Fibroblast of pulmonary artery (primary cell): ENCODE data around the gene B4GALNT4.
A peak's percentile ranks its signal among the peaks of the same experiment; 100 is the strongest.
"Not testable (repeated sequence)": the region's sequence is repeated elsewhere in the genome, so short reads cannot be mapped to it uniquely, and the experiment has no call there.

Source experiments
- DNase-seq: peaks from one replicate; pipeline ENCODE4 v3.0.0-alpha.2; 2010; ENCODE audit warnings: low read depth
- H3K4me3 ChIP-seq: replicated peaks from 2 replicates; pipeline ENCODE4 v1.5.1; 2011; ENCODE audit warnings: low read depth, mild to moderate bottlenecking, control low read depth, low read length, moderate library complexity
- TF ChIP-seq, protein P1 (sequence below): IDR thresholded peaks from 2 replicates; pipeline ENCODE4 v1.5.1; 2011; ENCODE audit warnings: mild to moderate bottlenecking, control low read depth, low read length, inconsistent platforms; ENCODE audit errors: missing control alignments

B4GALNT4 gene

DNA sequence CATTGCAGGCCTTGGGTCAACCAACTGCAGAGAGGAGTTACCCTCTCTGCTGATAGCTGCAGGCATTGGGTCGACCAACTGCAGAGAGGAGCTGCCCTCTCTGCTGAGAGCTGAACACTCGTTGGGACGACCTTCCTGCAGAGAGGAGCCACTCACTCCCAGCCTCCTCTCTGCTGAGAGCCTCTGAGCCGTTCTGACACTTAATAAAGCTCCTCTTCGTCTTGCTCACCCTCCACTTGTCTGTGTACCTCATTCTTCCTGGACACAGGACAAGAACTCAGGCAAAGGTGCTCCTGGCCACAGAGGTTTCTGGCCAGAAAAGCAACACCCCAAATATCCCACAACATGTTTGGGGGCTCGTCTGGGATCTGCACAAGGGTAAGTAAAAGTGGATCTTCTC is 17.2 kb downstream of the B4GALNT4 start:
- TF ChIP-seq, protein P1, sequence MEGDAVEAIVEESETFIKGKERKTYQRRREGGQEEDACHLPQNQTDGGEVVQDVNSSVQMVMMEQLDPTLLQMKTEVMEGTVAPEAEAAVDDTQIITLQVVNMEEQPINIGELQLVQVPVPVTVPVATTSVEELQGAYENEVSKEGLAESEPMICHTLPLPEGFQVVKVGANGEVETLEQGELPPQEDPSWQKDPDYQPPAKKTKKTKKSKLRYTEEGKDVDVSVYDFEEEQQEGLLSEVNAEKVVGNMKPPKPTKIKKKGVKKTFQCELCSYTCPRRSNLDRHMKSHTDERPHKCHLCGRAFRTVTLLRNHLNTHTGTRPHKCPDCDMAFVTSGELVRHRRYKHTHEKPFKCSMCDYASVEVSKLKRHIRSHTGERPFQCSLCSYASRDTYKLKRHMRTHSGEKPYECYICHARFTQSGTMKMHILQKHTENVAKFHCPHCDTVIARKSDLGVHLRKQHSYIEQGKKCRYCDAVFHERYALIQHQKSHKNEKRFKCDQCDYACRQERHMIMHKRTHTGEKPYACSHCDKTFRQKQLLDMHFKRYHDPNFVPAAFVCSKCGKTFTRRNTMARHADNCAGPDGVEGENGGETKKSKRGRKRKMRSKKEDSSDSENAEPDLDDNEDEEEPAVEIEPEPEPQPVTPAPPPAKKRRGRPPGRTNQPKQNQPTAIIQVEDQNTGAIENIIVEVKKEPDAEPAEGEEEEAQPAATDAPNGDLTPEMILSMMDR, result no peak
- DNase-seq, result no peak
- no peak overlapping the region for H3K4me3 ChIP-seq

DNA sequence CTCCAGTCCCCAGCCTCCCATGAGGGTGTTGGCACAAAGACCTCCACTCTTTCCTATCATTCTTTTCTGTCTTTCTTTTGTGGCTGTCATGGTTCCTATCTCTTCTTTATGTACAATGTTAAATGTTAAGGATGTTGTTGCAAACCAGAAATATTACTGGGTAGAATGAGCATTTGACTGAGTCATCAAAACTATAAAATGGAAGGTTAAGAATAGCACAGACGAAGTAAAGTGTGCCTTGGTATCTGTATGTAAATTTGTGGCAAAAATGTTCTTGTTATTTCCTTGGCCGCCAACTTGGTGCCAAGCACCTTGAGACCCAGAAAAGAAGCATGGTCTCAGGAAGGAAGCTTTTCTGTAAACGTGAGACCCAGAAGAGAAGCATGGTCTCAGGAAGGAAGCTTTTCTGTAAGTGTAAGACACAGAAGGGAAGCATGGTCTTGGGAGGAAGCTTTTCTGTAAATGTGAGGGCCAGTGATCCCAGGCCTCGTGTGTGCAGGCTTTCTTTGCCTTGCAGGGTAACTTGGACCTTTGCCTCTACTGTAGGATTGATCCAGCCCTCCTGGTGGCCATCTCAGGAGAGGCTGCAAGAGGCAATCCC is 18.0 kb downstream of the B4GALNT4 start:
- no peak overlapping the region for H3K4me3 ChIP-seq
- TF ChIP-seq, protein P1, result peak; percentile 1
- no peak for DNase-seq

DNA sequence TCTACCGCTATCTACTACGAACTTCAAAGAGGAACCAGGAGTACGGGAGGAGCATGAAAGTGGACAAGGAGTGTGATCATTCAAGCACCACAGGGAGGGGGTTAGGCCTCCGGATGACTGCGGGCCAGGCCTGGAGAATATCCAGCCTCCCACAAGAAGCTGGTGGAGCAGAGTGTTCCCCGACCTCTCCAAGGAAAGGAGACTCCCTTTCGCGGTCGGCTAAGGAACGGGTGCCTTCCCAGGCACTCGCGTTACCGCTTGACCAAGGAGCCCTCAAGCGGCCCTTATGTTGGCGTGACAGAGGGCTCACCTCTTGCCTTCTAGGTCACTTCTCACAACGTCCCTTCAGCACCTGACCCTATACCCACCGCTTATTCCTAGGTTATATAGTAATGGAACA is 20.1 kb downstream of the B4GALNT4 start:
- DNase-seq, H3K4me3 ChIP-seq: not testable (repeated sequence)

DNA sequence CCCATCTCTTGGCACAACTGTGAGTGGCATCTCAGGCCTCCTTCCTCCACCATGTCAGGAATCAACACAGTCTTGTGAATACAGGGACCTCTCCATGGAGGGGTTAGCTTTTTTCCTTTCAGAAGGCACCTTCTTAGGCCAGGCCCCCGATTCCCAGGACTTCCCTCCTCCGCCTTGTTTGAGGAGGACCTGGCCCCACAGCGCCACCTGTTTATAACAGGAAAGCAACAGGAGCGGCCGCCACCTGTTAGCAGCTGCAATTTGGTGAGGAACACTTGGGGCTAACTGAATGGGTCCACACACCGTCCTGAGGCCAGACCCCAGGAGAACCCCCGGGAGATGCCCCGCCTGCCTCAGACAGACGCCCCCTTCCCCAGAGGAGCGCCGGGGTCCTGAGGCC is 20.9 kb downstream of the B4GALNT4 start:
- DNase-seq, result no peak
- H3K4me3 ChIP-seq, result no peak overlapping the region
- TF ChIP-seq, protein P1, result no peak

DNA sequence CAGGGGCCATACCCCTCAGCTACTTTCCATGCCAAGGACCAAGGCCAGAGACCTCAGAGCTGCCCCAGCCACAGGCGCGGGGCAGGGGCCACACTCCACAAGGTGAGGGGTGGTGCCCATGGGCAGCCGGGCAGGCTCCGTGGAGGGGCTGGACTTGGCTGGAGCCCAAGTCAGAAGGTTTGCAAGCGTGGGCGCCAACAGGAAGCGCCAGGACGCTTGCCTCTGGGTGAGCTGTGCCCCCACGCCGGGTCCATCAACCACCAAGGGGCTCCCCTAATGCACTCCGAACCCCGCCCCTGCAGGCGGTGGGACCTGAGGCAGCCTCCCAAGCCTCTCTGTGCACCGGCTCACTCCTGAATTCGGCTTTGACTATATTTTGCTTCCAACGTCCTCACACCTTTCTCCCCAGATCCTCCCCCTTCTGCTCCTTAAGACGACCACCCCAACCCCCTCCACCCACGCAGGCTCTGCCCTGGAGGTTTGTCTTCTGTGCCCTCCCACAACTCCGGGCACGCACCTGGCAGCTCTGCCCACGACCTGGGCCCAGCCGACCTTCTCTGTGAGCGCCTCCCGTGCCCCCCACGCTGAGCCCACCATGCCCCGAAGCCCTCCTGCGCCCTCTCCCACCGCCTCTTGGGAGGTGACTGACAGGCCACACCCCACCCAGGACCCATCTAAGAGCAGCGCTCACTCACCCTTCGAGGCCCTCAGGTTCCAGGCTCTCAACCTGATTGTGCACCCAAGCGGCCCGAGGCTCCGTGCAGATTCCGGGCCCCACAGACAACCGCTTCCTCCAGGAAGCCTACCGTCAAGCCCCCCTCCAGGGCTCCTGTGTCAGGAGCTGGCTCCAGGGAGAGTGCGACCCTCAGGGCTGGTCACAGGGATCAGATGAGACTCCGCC is 22.1 kb downstream of the B4GALNT4 start:
- H3K4me3 ChIP-seq, result no peak overlapping the region
- DNase-seq, result no peak
- TF ChIP-seq, protein P1, result no peak

DNA sequence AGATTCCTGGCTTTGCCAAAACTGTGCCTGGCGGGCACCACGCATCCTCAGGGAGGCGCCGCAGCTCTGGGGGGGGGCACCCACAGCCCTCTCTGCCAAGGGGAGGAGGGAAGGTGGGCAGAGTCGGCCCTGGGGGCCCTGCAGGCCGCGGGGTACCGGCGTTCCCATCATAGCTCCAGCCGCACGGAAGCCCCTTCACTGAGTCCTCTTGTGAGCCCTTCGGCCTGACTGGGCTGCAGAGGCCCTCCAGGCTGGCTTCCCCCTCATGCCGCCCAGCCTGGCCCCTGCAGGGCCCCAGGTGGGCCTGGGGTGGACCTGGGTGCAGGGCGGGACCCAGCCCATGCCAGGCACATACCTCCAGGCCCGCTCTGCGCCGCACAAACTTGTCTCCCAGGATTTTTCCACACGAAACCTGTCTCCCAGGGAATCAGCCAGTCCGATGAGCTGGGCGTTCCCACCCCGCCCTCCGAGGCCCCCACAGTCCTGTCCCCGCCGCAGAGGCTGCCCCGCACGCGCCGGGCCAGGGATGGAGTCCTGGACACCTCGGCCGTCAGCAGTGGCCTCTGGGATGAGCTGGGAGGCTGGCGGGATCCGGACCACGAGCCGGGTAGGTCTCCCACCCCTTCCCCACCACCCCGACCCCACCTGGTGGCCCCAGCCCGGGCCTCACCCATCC is 22.9 kb downstream of the B4GALNT4 start:
- DNase-seq, result no peak
- TF ChIP-seq, protein P1, result no peak
- no peak overlapping the region for H3K4me3 ChIP-seq
